Liver (tissue), 9 donors: ENCODE measurements around the gene VRK2. TPM values are rescaled to one million over a fixed set of nuclear protein-coding genes. Genes with fewer than 3 reads are reported as not detected.
"Not testable (repeated sequence)": the region's sequence is repeated elsewhere in the genome, so short reads cannot be mapped to it uniquely, and the experiment has no call there.

Source experiments
- DNase-seq: peaks from one replicate; pipeline ENCODE4 v3.0.0-alpha.2; 2017; ENCODE audit warnings: low spot score
- H3K27ac ChIP-seq, 2 donors: one replicate each; pipeline ENCODE4 v1.7.0; 2013; ENCODE audit warnings: inconsistent platforms in 2 of 2, low read length in 2 of 2, control low read depth in 1 of 2, low read depth in 1 of 2, mild to moderate bottlenecking in 1 of 2
- H3K27me3 ChIP-seq, 4 donors: one replicate each; pipeline versions ENCODE4 v1.6.1 to v1.7.0; 2013; ENCODE audit warnings: low read length in 3 of 4, inconsistent platforms in 1 of 4, mild to moderate bottlenecking in 1 of 4, moderate library complexity in 1 of 4; ENCODE audit not compliant: control insufficient read depth in 4 of 4, insufficient read depth in 4 of 4
- H3K36me3 ChIP-seq, 4 donors: one replicate each; pipeline versions ENCODE4 v1.6.1 to v1.7.0; 2013; ENCODE audit warnings: low read length in 3 of 4, mild to moderate bottlenecking in 3 of 4, low read depth in 1 of 4, moderate library complexity in 1 of 4; ENCODE audit not compliant: control insufficient read depth in 4 of 4, insufficient read depth in 3 of 4
- H3K4me1 ChIP-seq, 4 donors: one replicate each; pipeline versions ENCODE4 v1.6.1 to v1.7.0; 2013; ENCODE audit warnings: low read length in 3 of 4, mild to moderate bottlenecking in 3 of 4, moderate library complexity in 1 of 4; ENCODE audit not compliant: control insufficient read depth in 4 of 4, insufficient read depth in 4 of 4
- H3K4me3 ChIP-seq, 3 donors: one replicate each; pipeline versions ENCODE4 v1.6.1 to v1.7.0; 2013; ENCODE audit warnings: low read length in 3 of 3, control low read depth in 1 of 3, low read depth in 1 of 3, mild to moderate bottlenecking in 1 of 3
- H3K9ac ChIP-seq, 2 donors: one replicate each; pipeline ENCODE4 v1.7.0; 2013; ENCODE audit warnings: low read length in 2 of 2, mild to moderate bottlenecking in 2 of 2, moderate library complexity in 2 of 2, control low read depth in 1 of 2, low read depth in 1 of 2
- H3K9me3 ChIP-seq, 4 donors: one replicate each; pipeline versions ENCODE4 v1.6.1 to v1.7.0; 2013; ENCODE audit warnings: low read length in 3 of 4; ENCODE audit not compliant: control insufficient read depth in 4 of 4
- ATF3 ChIP-seq: IDR thresholded peaks from 2 replicates; pipeline ENCODE4 v1.6.1; 2016; ENCODE audit warnings: antibody characterized with exemption
- EGR1 ChIP-seq, 2 donors: IDR thresholded peaks; 2 replicates each; pipeline ENCODE4 v1.6.1; 2016 to 2018; ENCODE audit warnings: antibody characterized with exemption in 2 of 2, low read depth in 2 of 2
- GABPA ChIP-seq, 2 donors: IDR thresholded peaks in 1 of 2; conservative IDR thresholded peaks in 1 of 2; 2 replicates each; pipeline ENCODE4 v1.6.1; 2016; ENCODE audit warnings: antibody characterized with exemption in 2 of 2, mild to moderate bottlenecking in 1 of 2, moderate library complexity in 1 of 2
- HNF4G ChIP-seq: IDR thresholded peaks from 2 replicates; pipeline ENCODE4 v1.6.1; 2016; ENCODE audit warnings: antibody characterized with exemption
- JUND ChIP-seq, 2 donors: IDR thresholded peaks; 2 replicates each; pipeline ENCODE4 v1.6.1; 2016; ENCODE audit warnings: antibody characterized with exemption in 2 of 2
- MAX ChIP-seq: IDR thresholded peaks from 2 replicates; pipeline ENCODE4 v1.6.1; 2016; ENCODE audit warnings: antibody characterized with exemption
- RAD21 ChIP-seq, 2 donors: IDR thresholded peaks; 2 replicates each; pipeline ENCODE4 v1.6.1; 2016; ENCODE audit warnings: antibody characterized with exemption in 2 of 2, mild to moderate bottlenecking in 2 of 2
- REST ChIP-seq: IDR thresholded peaks from 2 replicates; pipeline ENCODE4 v1.6.1; 2016; ENCODE audit warnings: antibody characterized with exemption, mild to moderate bottlenecking
- RXRA ChIP-seq, 2 donors: IDR thresholded peaks; 2 replicates each; pipeline ENCODE4 v1.6.1; 2017 to 2018; ENCODE audit warnings: antibody characterized with exemption in 2 of 2, mild to moderate bottlenecking in 1 of 2
- TAF1 ChIP-seq: conservative IDR thresholded peaks from 2 replicates; pipeline ENCODE4 v1.6.1; 2016; ENCODE audit warnings: antibody characterized with exemption, mild to moderate bottlenecking
- ZBTB33 ChIP-seq: IDR thresholded peaks from 2 replicates; pipeline ENCODE4 v1.6.1; 2016; ENCODE audit warnings: antibody characterized with exemption
- WGBS: extraction: QIAGEN DNeasy Blood & Tissue Kit; methylation state at CpG from one replicate; pipeline ENCODE4 v1.1.7; 2013; 5-methylcytosine and 5-hydroxymethylcytosine counted together
- polyA plus RNA-seq, 2 donors: library from polyadenylated mRNA; stranded (reverse) in 1 of 2; unstranded in 1 of 2; fragments of 200-250 nt in 1 of 2; fragments of >200 nt in 1 of 2; fragmentation: Nextera tagmentation in 1 of 2; extraction: Ambion mirVana in 1 of 2; gene quantifications; one replicate each; pipeline versions ENCODE4 v1.2.1 to v1.2.3, GENCODE V29; 2013 to 2015
- total RNA-seq, 2 donors: library from RNA; depleted of rRNA; stranded (reverse); fragments of >200 nt; gene quantifications; one replicate each; pipeline ENCODE4 v1.2.3, GENCODE V29; 2014
- donor health status: healthy.
- donor health status: healthy.
- donor health status: healthy.
- donor health status: healthy.
- donor health status: healthy.

The VRK2 gene
- total and polyA plus RNA-seq, 4 donors = 5.4 to 17.3 (median 8.5) TPM

GRCh38 chr2:58186501-58186900 is 139.9 kb downstream of the VRK2 start:
- WGBS = 96% methylated on average over 4 of the region's 4 CpGs
- no peak for TF ChIP-seq GABPA (IDR thresholded peaks at IDR 0.05 in 1 of 2, conservative IDR thresholded peaks at IDR 0.05 in 1 of 2)
- TF ChIP-seq MAX = no peak
- TF ChIP-seq RXRA (IDR thresholded peaks at IDR 0.05) = no peak
- no peak for TF ChIP-seq JUND (IDR thresholded peaks at IDR 0.05)
- TF ChIP-seq ZBTB33 = no peak
- TF ChIP-seq EGR1 (IDR thresholded peaks at IDR 0.05; ENCODE audit: low read depth in 2 of 2) = no peak
- TF ChIP-seq ATF3 = no peak
- TF ChIP-seq TAF1 = no peak
- no peak for TF ChIP-seq RAD21 (IDR thresholded peaks at IDR 0.05)
- TF ChIP-seq HNF4G = no peak
- no peak for TF ChIP-seq REST
- H3K27ac ChIP-seq = no peak overlapping the region

GRCh38 chr2:58187022-58187421 is 140.4 kb downstream of the VRK2 start:
- not testable (repeated sequence) for H3K27me3 ChIP-seq, H3K9ac ChIP-seq, H3K4me3 ChIP-seq, H3K4me1 ChIP-seq, H3K9me3 ChIP-seq, H3K36me3 ChIP-seq, H3K27ac ChIP-seq, DNase-seq
- 98% methylated on average over 6 of the region's 6 CpGs for WGBS

More at GRCh38 chr2:58186501-58186900, 139.9 kb downstream of the VRK2 start:
- Histone ChIP-seq H3K36me3 (peaks cover 0 to 2% (median 0%) of the 10 kb centered on the region in 4 donors), H3K9me3 (no peaks in the 10 kb centered on the region), H3K4me3 (no peak overlapping the region), H3K4me1 (no peaks in the 10 kb centered on the region), H3K9ac (no peak overlapping the region), H3K27me3 (no peaks in the 10 kb centered on the region)
- no peak for DNase-seq

GRCh38 chr2:58194458-58194857 is 147.9 kb downstream of the VRK2 start:
- no peak for TF ChIP-seq ZBTB33
- DNase-seq = no peak
- no peak overlapping the region for H3K27ac ChIP-seq
- no peak overlapping the region for H3K4me3 ChIP-seq
- H3K36me3 ChIP-seq = peaks cover 0 to 2% (median 1%) of the 10 kb centered on the region in 4 donors
- 66% methylated on average over 2 of the region's 2 CpGs for WGBS
- H3K9me3 ChIP-seq = no peaks in the 10 kb centered on the region
- no peak overlapping the region for H3K9ac ChIP-seq
- no peaks in the 10 kb centered on the region for H3K27me3 ChIP-seq
- H3K4me1 ChIP-seq = peaks cover 0 to 4% (median 0%) of the 10 kb centered on the region in 4 donors
